ENCODE results near the gene LRP2.

GRCh38 chr2:169302364-169302763, 60.0 kb downstream of the LRP2 start:
- TF ChIP-seq ZNF274 (IDR thresholded peaks at IDR 0.05; ENCODE audit: low read depth, low read length) (no peak), YY1 (IDR thresholded peaks at IDR 0.05; ENCODE audit: insufficient read depth, insufficient read length) (no peak)
